GM12878 (cell line): ENCODE data around the gene KCNJ12. TPM values are rescaled to one million over a fixed set of nuclear protein-coding genes. Genes with fewer than 3 reads are reported as not detected.

Experiments
- ATAC-seq: fragments of 200-7000 bp; cut with Tn5 transposase; 3 replicates; pipeline ENCODE4 v1.9.1; 2020; ENCODE audit warnings: mild to moderate bottlenecking, moderate library complexity
- BruUV-seq: library from RNA; stranded (reverse); fragments of 400-500 nt; replicated peaks from 2 replicates; lab custom pipeline; 2021; lab: Mats Ljungman, UMichigan
- CTCF ChIA-PET: fragments of 300-600 bp; sonication (Branson Sonifier 250); formaldehyde crosslinking; extraction: SDS; loops from one replicate; lab custom pipeline; 2021; ENCODE audit warnings: inconsistent platforms; lab: Yijun Ruan, JAX
- POLR2A ChIA-PET: fragments of 350-600 bp; formaldehyde crosslinking; extraction: SDS; loops from one replicate; lab custom pipeline; 2021; ENCODE audit warnings: inconsistent platforms; lab: Charles Lee
- RAD21 ChIA-PET: fragments of 300-600 bp; sonication (Branson Sonifier 250); formaldehyde crosslinking; loops from one replicate; lab custom pipeline; 2023; ENCODE audit warnings: antibody characterized with exemption; ENCODE audit not compliant: unreplicated experiment; lab: Charles Lee
- SMC1A ChIA-PET: fragments of 300-600 bp; sonication (Branson Sonifier 250); formaldehyde crosslinking; loops from one replicate; lab custom pipeline; 2023; ENCODE audit not compliant: unreplicated experiment, uncharacterized antibody; lab: Charles Lee
- DNase-seq: peaks from one replicate; pipeline ENCODE4 v3.0.0-alpha.2; 2011; ENCODE audit warnings: low read depth, low spot score
- FAIRE-seq: peaks from 3 replicates; lab custom pipeline; 2011; peaks lifted over from hg19 to GRCh38; lab: Jason Lieb, UNC
- H2AFZ ChIP-seq: 2 replicates; pipeline ENCODE4 v1.6.0; 2011; ENCODE audit warnings: low read depth, low read length, control low read depth; ENCODE audit not compliant: control insufficient read depth
- H3K27ac ChIP-seq: 2 replicates; pipeline ENCODE4 v1.5.1; 2011; ENCODE audit warnings: control low read depth; ENCODE audit not compliant: control insufficient read depth, insufficient read depth
- H3K27me3 ChIP-seq, 2 experiments: replicated peaks in 1 of 2; 2 replicates each; pipeline versions ENCODE4 v1.6.0 to v1.6.1; 2011; ENCODE audit warnings: low read length in 1 of 2; ENCODE audit not compliant: control insufficient read depth in 2 of 2, insufficient read depth in 2 of 2
- H3K36me3 ChIP-seq, 2 experiments: 2 replicates each; pipeline ENCODE4 v1.5.1; 2011; ENCODE audit warnings: low read length in 1 of 2; ENCODE audit not compliant: control insufficient read depth in 2 of 2, insufficient read depth in 2 of 2
- H3K4me1 ChIP-seq: 2 replicates; pipeline ENCODE4 v1.6.1; 2011; ENCODE audit warnings: mild to moderate bottlenecking, low read length, moderate library complexity, mixed read lengths; ENCODE audit not compliant: control insufficient read depth, insufficient read depth
- H3K4me2 ChIP-seq: 2 replicates; pipeline ENCODE4 v1.6.0; 2011; ENCODE audit warnings: control low read depth; ENCODE audit not compliant: control insufficient read depth, insufficient read depth
- H3K4me3 ChIP-seq: fragments of 200-600 bp; sonication (generic); 2 replicates; pipeline ENCODE4 v1.5.1; 2016
- H3K79me2 ChIP-seq: 2 replicates; pipeline ENCODE4 v1.6.0; 2011; ENCODE audit warnings: low read length; ENCODE audit not compliant: control insufficient read depth, insufficient read depth
- H3K9ac ChIP-seq: 2 replicates; pipeline ENCODE4 v1.8.0; 2011; ENCODE audit warnings: low read length, control low read depth, mixed read lengths; ENCODE audit not compliant: control insufficient read depth, insufficient read depth
- H3K9me3 ChIP-seq: replicated peaks from 3 replicates; pipeline ENCODE4 v1.5.1; 2011; ENCODE audit warnings: mild to moderate bottlenecking, low read length; ENCODE audit not compliant: control insufficient read depth, insufficient read depth
- H4K20me1 ChIP-seq: 2 replicates; pipeline ENCODE4 v1.6.0; 2011; ENCODE audit not compliant: control insufficient read depth, insufficient read depth
- BCLAF1 ChIP-seq: fragments of 450-650 bp; IDR thresholded peaks from 2 replicates; pipeline ENCODE4 v1.6.1; 2017; ENCODE audit warnings: antibody characterized with exemption, mild to moderate bottlenecking, moderate library complexity
- CEBPZ ChIP-seq: fragments of 150-350 bp; IDR thresholded peaks from 2 replicates; pipeline ENCODE4 v1.6.1; 2016; ENCODE audit warnings: low read depth, low read length
- HDAC2 ChIP-seq: fragments of 200-600 bp; sonication (generic); IDR thresholded peaks from 2 replicates; pipeline ENCODE4 v1.6.1; 2017
- IRF5 ChIP-seq: fragments of 450-650 bp; IDR thresholded peaks from 2 replicates; pipeline ENCODE4 v1.6.1; 2017; ENCODE audit warnings: borderline replicate concordance
- NFYA ChIP-seq: IDR thresholded peaks from 2 replicates; pipeline ENCODE4 v1.6.1; 2011; ENCODE audit warnings: low read depth, mild to moderate bottlenecking, low read length, improper control_type of control experiment, borderline replicate concordance
- WGBS: methylation state at CpG from one replicate; pipeline ENCODE4 v1.1.6; 2016; ENCODE audit warnings: low lambda C conversion rate; ENCODE audit not compliant: insufficient replicate concordance, insufficient coverage; ENCODE audit errors: missing lambda C conversion rate; 5-methylcytosine and 5-hydroxymethylcytosine counted together
- in situ Hi-C: fragments of 300-500 bp; cut with MboI; formaldehyde crosslinking; loops from 9 replicates; pipeline ENCODE4 v1.14.3; 2018; ENCODE audit warnings: mixed read lengths
- intact Hi-C: fragments of 100-400 bp; cut with micrococcal nuclease; formaldehyde crosslinking; loops from one replicate; pipeline ENCODE4 v1.14.2; 2022; ENCODE audit not compliant: unreplicated experiment
- polyA plus RNA-seq, 11 experiments: library from polyadenylated mRNA; depleted of rRNA in 4 of 11; unstranded in 6 of 11; stranded (reverse) in 5 of 11; fragments of >200 nt; fragmentation: Nextera tagmentation in 4 of 11; fragmentation: Illumina TruSeq in 1 of 11; extraction: Ambion mirVana in 4 of 11; extraction: Trizol in 1 of 11; gene quantifications; 1 replicate in 1 of 11; 2 replicates in 10 of 11; pipeline versions ENCODE4 v1.2.1 to v1.2.3, GENCODE V29; 2011 to 2016; ENCODE audit warnings: inconsistent platforms in 2 of 11, missing spikeins in 2 of 11, low read depth in 1 of 11
- total RNA-seq, 4 experiments: library from RNA; depleted of rRNA in 3 of 4; stranded (reverse); fragments of >200 nt in 3 of 4; fragmentation: Illumina TruSeq in 1 of 4; extraction: Trizol in 1 of 4; gene quantifications; 2 replicates each; pipeline versions ENCODE4 v1.2.1 to v1.2.3, GENCODE V29; 2013 to 2021

KCNJ12 gene
- total and polyA plus RNA-seq, 10 of the 15 experiments (the other 5 are each of a cell fraction or from before 2014, with no cell fraction given), result 0.04 to 0.21 (median 0.09) TPM; not detected in 3

- TF ChIP-seq HDAC2 (no peak), BCLAF1 (no peak), IRF5 (no peak), CEBPZ (no peak), NFYA (no peak)
- FAIRE-seq, result no peak
- Histone ChIP-seq H4K20me1 (no peaks in the 10 kb centered on the region), H3K4me1 (no peaks in the 10 kb centered on the region), H3K4me3 (no peak overlapping the region), H3K9me3 (no peaks in the 10 kb centered on the region), H3K4me2 (no peak overlapping the region), H2AFZ (no peak overlapping the region), H3K36me3 (no peaks in the 10 kb centered on the region), H3K9ac (no peak overlapping the region), H3K27ac (no peak overlapping the region), H3K79me2 (no peaks in the 10 kb centered on the region), H3K27me3 (no peaks in the 10 kb centered on the region; a peak in 1 of 4 replicates)
- ATAC-seq, result no peak
- ChIA-PET RAD21 (no interaction called here), SMC1A (no interaction called here), CTCF (no interaction called here), POLR2A (no interaction called here)
- no peak for DNase-seq
- BruUV-seq, result no TSS peak
- intact Hi-C loops, result no loop called here
- WGBS, result 13% methylated on average over 5 of the region's 5 CpGs
- in situ Hi-C loops, result no loop called here
Observed at GRCh38 chr17:21395764-21396163, 19.6 kb downstream of the KCNJ12 start.
